ENCODE results near the gene PUM2.
A peak's percentile ranks its signal among the peaks of the same experiment; 100 is the strongest.

The PUM2 gene

GRCh38 chr2:20343128-20343527 is 7.5 kb downstream of the PUM2 start:
- no peak for DNase-seq

GRCh38 chr2:20339012-20339411 is 11.6 kb downstream of the PUM2 start:
- DNase-seq = no peak

- DNase-seq = no peak
These were observed 15.9 kb downstream of the PUM2 start for GRCh38 chr2:20334605-20335203.

- DNase-seq = no peak
These were observed 16.9 kb downstream of the PUM2 start for GRCh38 chr2:20333738-20334137.

- no peak for DNase-seq
These were observed 20.5 kb downstream of the PUM2 start for GRCh38 chr2:20330192-20330591.

- no peak for DNase-seq
These were observed 23.3 kb downstream of the PUM2 start for GRCh38 chr2:20327370-20327769.

GRCh38 chr2:20326163-20326780 is 24.4 kb downstream of the PUM2 start:
- peak; percentile 31 for DNase-seq

GRCh38 chr2:20322527-20323300 is 27.9 kb downstream of the PUM2 start:
- DNase-seq = no peak

- DNase-seq = no peak
These were observed 33.0 kb downstream of the PUM2 start for GRCh38 chr2:20317690-20318089.

GRCh38 chr2:20317197-20317596 is 33.4 kb downstream of the PUM2 start:
- DNase-seq = no peak

- DNase-seq = no peak
These were observed 35.8 kb downstream of the PUM2 start for GRCh38 chr2:20314562-20315501.

- DNase-seq = no peak
These were observed 37.0 kb downstream of the PUM2 start for GRCh38 chr2:20313659-20314058.

GRCh38 chr2:20309001-20309400 is 41.6 kb downstream of the PUM2 start:
- no peak for DNase-seq

- DNase-seq = no peak
These were observed 43.3 kb downstream of the PUM2 start for GRCh38 chr2:20307311-20307710.

- no peak for DNase-seq
These were observed 46.2 kb downstream of the PUM2 start for GRCh38 chr2:20304411-20304810.

- no peak for DNase-seq
These were observed 46.7 kb downstream of the PUM2 start for GRCh38 chr2:20303966-20304365.

- DNase-seq = no peak
These were observed 48.6 kb downstream of the PUM2 start for GRCh38 chr2:20302019-20302418.

- no peak for DNase-seq
These were observed 50.0 kb downstream of the PUM2 start for GRCh38 chr2:20300656-20301055.

GRCh38 chr2:20299113-20299512 is 51.5 kb downstream of the PUM2 start:
- DNase-seq = no peak

- no peak for DNase-seq
These were observed 56.4 kb downstream of the PUM2 start for GRCh38 chr2:20294231-20294630.

- DNase-seq = no peak
These were observed 57.7 kb downstream of the PUM2 start for GRCh38 chr2:20292984-20293383.

GRCh38 chr2:20291846-20292408 is 58.7 kb downstream of the PUM2 start:
- DNase-seq = no peak

- peak; percentile 3 for DNase-seq
These were observed 59.5 kb downstream of the PUM2 start for GRCh38 chr2:20291106-20291564.
